ENCODE data around the gene PREP.

GRCh38 chr6:105279463-105279862 is 123.4 kb downstream of the PREP start:
- no peak for TF ChIP-seq USF2 (IDR thresholded peaks at IDR 0.05; ENCODE audit: borderline replicate concordance, low read depth, low read length)
- no peak for TF ChIP-seq CTCF (IDR thresholded peaks at IDR 0.05)
- no peak for TF ChIP-seq SIN3A (IDR thresholded peaks at IDR 0.05; ENCODE audit: borderline replicate concordance, low read depth, low read length)
- no peak for TF ChIP-seq RCOR1 (IDR thresholded peaks at IDR 0.05; ENCODE audit: low read length)
- no peak for TF ChIP-seq ZBTB33 (IDR thresholded peaks at IDR 0.05; ENCODE audit: borderline replicate concordance, low read depth)
- no peak for TF ChIP-seq RFX5 (IDR thresholded peaks at IDR 0.05; ENCODE audit: low read length)
- TF ChIP-seq REST (IDR thresholded peaks at IDR 0.05; ENCODE audit: low read depth, low read length) = no peak
- TF ChIP-seq TAF1 (IDR thresholded peaks at IDR 0.05; ENCODE audit: borderline replicate concordance, low read depth, low read length) = no peak
- TF ChIP-seq EP300 (IDR thresholded peaks at IDR 0.05; ENCODE audit: borderline replicate concordance in 1 of 2, low read depth in 1 of 2, low read length in 1 of 2) = no peak

All from SK-N-SH (cell line).